HEK293 (cell line): Measurements from ENCODE around the gene BDKRB2.

Experiments used
- CTCF ChIA-PET: fragments of 350-600 bp; formaldehyde crosslinking; extraction: SDS; loops from one replicate; lab custom pipeline; 2021; ENCODE audit warnings: antibody characterized with exemption; lab: Yijun Ruan, JAX
- POLR2A ChIA-PET: fragments of 300-600 bp; formaldehyde crosslinking; extraction: SDS; loops from one replicate; lab custom pipeline; 2020; ENCODE audit warnings: antibody characterized with exemption, inconsistent platforms; lab: Yijun Ruan, JAX
- H3K27ac ChIP-seq: fragments of 200-500 bp; sonication (Bioruptor generic); 2 replicates; pipeline ENCODE4 v1.5.1; 2014; ENCODE audit warnings: low read depth, low read length, control low read depth, inconsistent platforms; ENCODE audit errors: extremely low read depth
- H3K36me3 ChIP-seq, 2 experiments: fragments of 200-500 bp in 1 of 2; sonication (Bioruptor generic) in 1 of 2; 1 replicate in 1 of 2; 2 replicates in 1 of 2; pipeline ENCODE4 v1.5.1; 2014 to 2017; ENCODE audit warnings: inconsistent platforms in 2 of 2, low read length in 2 of 2; ENCODE audit not compliant: control insufficient read depth in 2 of 2, insufficient read depth in 1 of 2
- H3K4me1 ChIP-seq: fragments of 200-500 bp; sonication (Bioruptor generic); 2 replicates; pipeline ENCODE4 v1.5.1; 2014; ENCODE audit warnings: mild to moderate bottlenecking, low read length, inconsistent platforms; ENCODE audit not compliant: control insufficient read depth, insufficient read depth
- H3K4me3 ChIP-seq: 2 replicates; pipeline ENCODE4 v1.5.1; 2011; ENCODE audit warnings: low read depth, mild to moderate bottlenecking, control low read depth, low read length, moderate library complexity
- H3K9me3 ChIP-seq: fragments of 200-500 bp; sonication (Bioruptor generic); 2 replicates; pipeline ENCODE4 v1.5.1; 2014; ENCODE audit warnings: low read depth, low read length, inconsistent platforms; ENCODE audit not compliant: control insufficient read depth, insufficient read depth
- GLIS1 ChIP-seq: fragments of 450-650 bp; formaldehyde crosslinking; IDR thresholded peaks from 2 replicates; pipeline ENCODE4 v1.5.1; 2016; ENCODE audit warnings: missing biosample characterization, missing genetic modification characterization
- GLIS2 ChIP-seq: fragments of 450-650 bp; formaldehyde crosslinking; IDR thresholded peaks from 2 replicates; pipeline ENCODE4 v1.5.1; 2016; ENCODE audit warnings: missing biosample characterization, missing genetic modification characterization
- ZFHX2 ChIP-seq: fragments of 450-650 bp; formaldehyde crosslinking; conservative IDR thresholded peaks from 2 replicates; pipeline ENCODE4 v1.5.1; 2016; ENCODE audit warnings: missing biosample characterization, missing genetic modification characterization
- ZFP3 ChIP-seq: fragments of 450-650 bp; formaldehyde crosslinking; IDR thresholded peaks from 2 replicates; pipeline ENCODE4 v1.5.1; 2016; ENCODE audit warnings: low read depth, missing biosample characterization, missing genetic modification characterization
- ZNF571 ChIP-seq: fragments of 450-650 bp; formaldehyde crosslinking; IDR thresholded peaks from 2 replicates; pipeline ENCODE4 v1.5.0; 2017; ENCODE audit warnings: missing biosample characterization, missing genetic modification characterization
- ZNF580 ChIP-seq: fragments of 450-650 bp; formaldehyde crosslinking; IDR thresholded peaks from 2 replicates; pipeline ENCODE4 v1.5.1; 2016; ENCODE audit warnings: missing biosample characterization, missing genetic modification characterization
- ZNF654 ChIP-seq: fragments of 450-650 bp; formaldehyde crosslinking; IDR thresholded peaks from 2 replicates; pipeline ENCODE4 v1.5.1; 2016; ENCODE audit warnings: low read depth, missing biosample characterization, missing genetic modification characterization
- ZNF658 ChIP-seq: fragments of 450-650 bp; formaldehyde crosslinking; IDR thresholded peaks from 2 replicates; pipeline ENCODE4; 2016; ENCODE audit warnings: missing biosample characterization, missing genetic modification characterization
- ZNF830 ChIP-seq: fragments of 450-650 bp; IDR thresholded peaks from 2 replicates; pipeline ENCODE4 v1.5.0; 2018; ENCODE audit warnings: missing biosample characterization, missing genetic modification characterization, low read depth, mild to moderate bottlenecking, moderate library complexity
- ZXDB ChIP-seq: fragments of 450-650 bp; formaldehyde crosslinking; IDR thresholded peaks from 2 replicates; pipeline ENCODE4 v1.5.1; 2016; ENCODE audit warnings: missing biosample characterization, missing genetic modification characterization
- TF ChIP-seq, protein P1 (sequence below): fragments of 450-650 bp; formaldehyde crosslinking; IDR thresholded peaks from 2 replicates; pipeline ENCODE4 v1.5.1; 2016; ENCODE audit warnings: missing biosample characterization, missing genetic modification characterization
- TF ChIP-seq, protein P2 (sequence below): fragments of 450-650 bp; formaldehyde crosslinking; IDR thresholded peaks from 2 replicates; pipeline ENCODE4 v1.5.1; 2016; ENCODE audit warnings: missing biosample characterization, missing genetic modification characterization

BDKRB2 gene

GRCh38 chr14:96274122-96274521, 69.5 kb downstream of the BDKRB2 start:
- ChIA-PET CTCF (interaction anchor here (0.7 to 10.8 kb wide), 13 partner anchors 10 to 717 kb away, joined by 3 to 165 read pairs (median 4); no protein-coding TSS in a partner anchor), POLR2A (no interaction called here)
- no peaks in the 10 kb centered on the region for H3K9me3 ChIP-seq
- TF ChIP-seq, protein P1, sequence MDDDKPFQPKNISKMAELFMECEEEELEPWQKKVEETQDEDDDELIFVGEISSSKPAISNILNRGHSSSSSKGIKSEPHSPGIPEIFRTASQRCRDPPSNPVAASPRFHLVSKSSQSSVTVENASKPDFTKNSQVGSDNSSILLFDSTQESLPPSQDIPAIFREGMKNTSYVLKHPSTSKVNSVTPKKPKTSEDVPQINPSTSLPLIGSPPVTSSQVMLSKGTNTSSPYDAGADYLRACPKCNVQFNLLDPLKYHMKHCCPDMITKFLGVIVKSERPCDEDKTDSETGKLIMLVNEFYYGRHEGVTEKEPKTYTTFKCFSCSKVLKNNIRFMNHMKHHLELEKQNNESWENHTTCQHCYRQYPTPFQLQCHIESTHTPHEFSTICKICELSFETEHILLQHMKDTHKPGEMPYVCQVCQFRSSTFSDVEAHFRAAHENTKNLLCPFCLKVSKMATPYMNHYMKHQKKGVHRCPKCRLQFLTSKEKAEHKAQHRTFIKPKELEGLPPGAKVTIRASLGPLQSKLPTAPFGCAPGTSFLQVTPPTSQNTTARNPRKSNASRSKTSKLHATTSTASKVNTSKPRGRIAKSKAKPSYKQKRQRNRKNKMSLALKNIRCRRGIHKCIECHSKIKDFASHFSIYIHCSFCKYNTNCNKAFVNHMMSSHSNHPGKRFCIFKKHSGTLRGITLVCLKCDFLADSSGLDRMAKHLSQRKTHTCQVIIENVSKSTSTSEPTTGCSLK (tag by site-specific recombination): no peak
- no peak overlapping the region for H3K27ac ChIP-seq
- no peak overlapping the region for H3K4me3 ChIP-seq
- no peaks in the 10 kb centered on the region for H3K36me3 ChIP-seq
- H3K4me1 ChIP-seq: no peaks in the 10 kb centered on the region

- POLR2A ChIA-PET: no interaction called here
- CTCF ChIA-PET: interaction anchor here (0.7 to 10.8 kb wide), 25 partner anchors 10 to 718 kb away, joined by 3 to 165 read pairs (median 4); no protein-coding TSS in a partner anchor
- H3K27ac ChIP-seq: no peak overlapping the region
- no peaks in the 10 kb centered on the region for H3K9me3 ChIP-seq
- H3K4me3 ChIP-seq: no peak overlapping the region
- no peaks in the 10 kb centered on the region for H3K36me3 ChIP-seq
- TF ChIP-seq ZNF830 (tag by site-specific recombination): no peak
- TF ChIP-seq ZFP3 (tag by site-specific recombination): no peak
- TF ChIP-seq, all 188 proteins: peak for 0
- no peaks in the 10 kb centered on the region for H3K4me1 ChIP-seq
Observed at GRCh38 chr14:96274543-96274942, 69.9 kb downstream of the BDKRB2 start.

GRCh38 chr14:96275177-96276112, 70.8 kb downstream of the BDKRB2 start:
- Histone ChIP-seq H3K4me3 (no peak overlapping the region), H3K27ac (no peak overlapping the region), H3K4me1 (no peaks in the 10 kb centered on the region), H3K9me3 (no peaks in the 10 kb centered on the region), H3K36me3 (no peaks in the 10 kb centered on the region)
- no peak for TF ChIP-seq ZNF658 (tag by site-specific recombination)
- peak; percentile 68 for TF ChIP-seq GLIS2 (tag by site-specific recombination)
- no peak for TF ChIP-seq ZNF571 (tag by site-specific recombination)
- peak; percentile 92 for TF ChIP-seq ZNF654
- TF ChIP-seq GLIS1: peak; percentile 91
- TF ChIP-seq, protein P2, sequence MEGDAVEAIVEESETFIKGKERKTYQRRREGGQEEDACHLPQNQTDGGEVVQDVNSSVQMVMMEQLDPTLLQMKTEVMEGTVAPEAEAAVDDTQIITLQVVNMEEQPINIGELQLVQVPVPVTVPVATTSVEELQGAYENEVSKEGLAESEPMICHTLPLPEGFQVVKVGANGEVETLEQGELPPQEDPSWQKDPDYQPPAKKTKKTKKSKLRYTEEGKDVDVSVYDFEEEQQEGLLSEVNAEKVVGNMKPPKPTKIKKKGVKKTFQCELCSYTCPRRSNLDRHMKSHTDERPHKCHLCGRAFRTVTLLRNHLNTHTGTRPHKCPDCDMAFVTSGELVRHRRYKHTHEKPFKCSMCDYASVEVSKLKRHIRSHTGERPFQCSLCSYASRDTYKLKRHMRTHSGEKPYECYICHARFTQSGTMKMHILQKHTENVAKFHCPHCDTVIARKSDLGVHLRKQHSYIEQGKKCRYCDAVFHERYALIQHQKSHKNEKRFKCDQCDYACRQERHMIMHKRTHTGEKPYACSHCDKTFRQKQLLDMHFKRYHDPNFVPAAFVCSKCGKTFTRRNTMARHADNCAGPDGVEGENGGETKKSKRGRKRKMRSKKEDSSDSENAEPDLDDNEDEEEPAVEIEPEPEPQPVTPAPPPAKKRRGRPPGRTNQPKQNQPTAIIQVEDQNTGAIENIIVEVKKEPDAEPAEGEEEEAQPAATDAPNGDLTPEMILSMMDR (tag by site-specific recombination): peak; percentile 75
- 0 out of 2 replicates have a peak, but pooled peaks have one; percentile 32 for TF ChIP-seq ZXDB (tag by site-specific recombination)
- peak; percentile 25; the same call in 1 of the 2 replicates for TF ChIP-seq ZFHX2 (tag by site-specific recombination)
- TF ChIP-seq ZNF580 (tag by site-specific recombination): no peak
- POLR2A ChIA-PET: no interaction called here
- CTCF ChIA-PET: interaction anchor here (0.7 to 10.8 kb wide), 40 partner anchors 9 to 811 kb away, joined by 3 to 165 read pairs (median 4); partner anchors contain the start of genes BDKRB2 and C14orf132
